Stimulated activated CD4-positive, alpha-beta T cell treated with anti-CD3 and anti-CD28 coated beads, Interleukin-2, amount 100 ng/mL, for 48 hours (primary cell): ENCODE data around the gene USH1G.

Experiments used
- DNase-seq, 2 donors: peaks; one replicate each; pipeline ENCODE4 v3.0.0-alpha.2; 2020

The USH1G gene

GRCh38 chr17:74900208-74900607 is 22.8 kb downstream of the USH1G start:
- no peak for DNase-seq

DNA sequence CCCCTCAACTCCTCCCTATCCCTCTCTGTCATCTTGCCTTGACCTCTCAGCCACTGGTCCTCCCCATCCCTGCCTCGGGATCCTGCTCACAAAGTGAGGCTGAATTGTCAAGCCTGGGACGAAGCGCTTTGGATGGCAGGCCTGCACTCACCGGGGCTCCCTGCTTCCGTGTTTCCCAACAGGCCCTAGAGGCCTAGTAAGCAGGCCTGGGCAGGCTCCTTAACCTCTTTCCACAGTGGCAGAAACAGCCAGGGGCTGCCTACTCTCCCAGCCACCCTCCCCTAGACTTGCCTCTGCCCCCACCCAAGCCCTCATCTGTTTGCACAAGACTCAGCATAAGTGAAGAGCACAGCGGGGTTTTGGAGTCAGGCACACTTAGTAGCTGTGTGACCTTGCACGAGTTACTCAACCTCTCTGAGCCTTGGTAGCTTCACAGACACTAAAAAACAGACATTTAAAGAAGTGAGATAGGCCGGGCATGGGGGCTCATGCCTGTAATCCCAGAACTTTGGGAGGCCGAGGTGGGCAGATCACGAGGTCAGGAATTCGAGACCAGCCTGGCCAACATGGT is 24.6 kb downstream of the USH1G start:
- DNase-seq: no peak

- no peak for DNase-seq
Observed at GRCh38 chr17:74893936-74894671, 29.0 kb downstream of the USH1G start.

DNA sequence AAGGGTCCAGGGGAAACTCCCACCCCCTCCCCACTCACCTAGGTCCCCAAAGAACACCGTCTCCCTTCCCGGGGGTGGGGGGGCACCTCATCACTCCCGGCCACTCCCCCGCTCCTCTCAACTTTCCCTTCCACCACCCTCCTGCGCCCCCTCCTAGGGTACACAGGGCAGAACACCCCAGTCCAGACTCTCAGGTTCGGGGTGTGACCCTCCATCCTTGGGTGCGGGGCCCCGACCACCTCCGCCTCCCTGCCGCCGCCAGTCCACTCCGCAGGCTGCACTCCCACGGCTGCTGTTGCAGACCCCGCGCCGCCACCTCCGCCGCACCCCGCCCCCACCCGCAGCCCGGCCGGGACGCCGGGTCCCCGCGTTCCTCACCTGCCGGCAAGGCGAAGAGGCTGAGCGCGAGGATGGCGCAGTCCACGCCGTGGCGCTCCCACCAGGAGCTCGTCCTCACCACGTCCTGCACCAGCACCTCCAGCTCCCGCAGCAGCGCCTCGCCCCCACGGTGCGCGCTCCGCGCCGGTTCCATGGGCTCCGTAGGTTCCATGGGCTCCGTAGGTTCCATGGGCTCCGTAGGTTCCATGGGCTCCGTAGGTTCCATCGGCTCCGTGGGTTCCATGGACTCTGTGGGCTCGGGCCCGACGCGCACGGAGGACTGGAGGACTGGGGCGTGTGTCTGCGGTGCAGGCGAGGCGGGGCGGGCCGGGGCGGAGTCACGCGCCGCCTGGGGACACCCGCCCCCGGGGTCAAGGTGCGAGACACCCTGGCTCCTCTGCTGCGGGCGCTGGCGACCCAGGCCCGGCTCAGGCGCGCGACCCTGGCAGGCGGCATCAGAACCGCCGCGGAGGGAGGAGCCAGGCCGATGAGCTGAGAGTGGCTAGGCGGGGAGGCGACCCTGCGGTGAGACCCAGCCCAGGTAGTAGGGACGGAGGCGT is 29.8 kb downstream of the USH1G start, which contains the start of gene FADS6:
TSS of gene FADS6 (minus strand) at position 660 of the 938 bp plus-strand sequence. CDS start at position 622, 38 bp downstream.
- no peak for DNase-seq

DNA sequence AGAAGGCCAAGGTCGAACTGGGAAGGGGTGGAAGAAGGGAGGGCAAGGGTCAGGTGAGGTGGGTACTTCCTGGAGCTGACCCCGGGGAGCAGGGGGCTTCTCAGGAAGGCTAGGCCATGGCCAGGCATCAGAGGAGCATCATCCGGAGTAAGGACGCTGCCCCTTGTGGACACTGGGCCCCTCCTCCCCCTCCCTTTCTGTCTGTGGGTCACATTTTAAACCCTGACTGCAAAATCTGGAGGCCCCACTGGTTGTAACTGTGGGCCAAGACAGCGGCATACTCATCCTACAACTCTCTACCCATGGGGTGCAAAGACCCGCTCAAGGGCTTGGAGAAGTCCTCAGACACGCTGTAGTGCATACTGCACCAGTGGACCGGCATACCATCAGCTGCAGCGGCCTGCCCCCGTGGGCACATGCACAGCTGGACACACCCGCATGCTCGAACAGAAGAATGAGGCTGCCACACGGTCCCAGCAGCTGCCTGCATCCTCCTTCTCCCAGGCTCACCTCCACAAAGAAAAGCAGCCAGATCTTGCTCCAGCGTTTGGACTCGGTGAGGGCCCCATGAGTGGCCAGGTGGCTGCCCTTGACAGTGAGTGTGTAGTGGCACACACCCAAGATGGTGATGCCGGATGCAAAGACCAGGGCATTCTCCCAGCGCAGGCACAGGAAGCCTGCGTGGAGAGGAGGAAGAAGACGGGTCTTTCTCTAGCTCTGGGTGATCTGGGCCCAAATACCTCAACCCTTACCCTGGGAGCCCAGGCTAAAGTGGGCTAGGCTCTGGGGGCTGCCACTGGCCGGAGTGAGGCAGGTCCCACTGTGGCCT is 30.8 kb downstream of the USH1G start:
- DNase-seq: no peak

DNA sequence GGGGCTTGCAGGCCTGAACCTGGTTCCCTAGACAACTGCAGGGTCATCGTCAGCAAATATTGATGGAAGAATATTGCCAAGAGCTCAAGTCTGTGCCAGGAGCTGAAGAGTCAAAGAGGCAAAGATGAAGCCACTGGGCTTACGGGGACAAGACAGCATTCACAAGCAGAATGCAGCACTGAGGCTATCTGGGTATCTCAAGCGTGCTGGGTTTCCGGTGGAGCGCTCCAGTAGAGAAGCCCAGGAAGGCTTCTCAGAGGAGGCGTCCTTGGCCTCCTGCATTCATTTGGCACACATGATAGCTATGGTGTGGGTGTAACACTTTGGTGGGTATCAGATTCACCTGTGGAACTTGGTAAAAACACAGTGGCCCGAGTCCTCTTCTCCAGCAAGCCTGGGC is 32.5 kb downstream of the USH1G start:
- no peak for DNase-seq

DNA sequence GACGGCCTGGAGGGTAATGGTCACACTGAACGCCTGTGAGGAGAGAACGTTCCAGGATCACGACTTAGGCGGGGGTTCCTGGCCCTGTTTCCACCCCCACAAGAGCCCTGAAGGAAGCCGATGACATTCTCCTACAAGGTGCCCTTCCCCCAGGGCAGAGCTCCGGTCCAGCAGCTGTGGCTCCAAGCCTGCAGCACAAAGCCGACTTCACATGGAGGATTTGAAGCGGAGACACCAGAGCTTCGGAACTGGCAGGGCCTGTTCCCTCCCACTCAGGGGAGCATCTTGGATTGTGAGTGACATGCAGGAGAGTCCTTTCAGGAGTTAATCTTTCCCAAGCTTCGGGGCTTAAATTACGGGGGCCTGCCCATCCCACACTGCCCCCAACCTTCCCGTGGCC is 34.6 kb downstream of the USH1G start:
- DNase-seq: no peak

- DNase-seq: no peak
Observed at GRCh38 chr17:74883241-74883745, 39.8 kb downstream of the USH1G start.

GRCh38 chr17:74882517-74883240 is 40.4 kb downstream of the USH1G start:
- no peak for DNase-seq

- DNase-seq: no peak
Observed at GRCh38 chr17:74881073-74881472, 42.0 kb downstream of the USH1G start.

GRCh38 chr17:74879308-74879707 is 43.7 kb downstream of the USH1G start:
- no peak for DNase-seq

- DNase-seq: no peak
Observed at GRCh38 chr17:74878658-74879057, 44.4 kb downstream of the USH1G start.

DNA sequence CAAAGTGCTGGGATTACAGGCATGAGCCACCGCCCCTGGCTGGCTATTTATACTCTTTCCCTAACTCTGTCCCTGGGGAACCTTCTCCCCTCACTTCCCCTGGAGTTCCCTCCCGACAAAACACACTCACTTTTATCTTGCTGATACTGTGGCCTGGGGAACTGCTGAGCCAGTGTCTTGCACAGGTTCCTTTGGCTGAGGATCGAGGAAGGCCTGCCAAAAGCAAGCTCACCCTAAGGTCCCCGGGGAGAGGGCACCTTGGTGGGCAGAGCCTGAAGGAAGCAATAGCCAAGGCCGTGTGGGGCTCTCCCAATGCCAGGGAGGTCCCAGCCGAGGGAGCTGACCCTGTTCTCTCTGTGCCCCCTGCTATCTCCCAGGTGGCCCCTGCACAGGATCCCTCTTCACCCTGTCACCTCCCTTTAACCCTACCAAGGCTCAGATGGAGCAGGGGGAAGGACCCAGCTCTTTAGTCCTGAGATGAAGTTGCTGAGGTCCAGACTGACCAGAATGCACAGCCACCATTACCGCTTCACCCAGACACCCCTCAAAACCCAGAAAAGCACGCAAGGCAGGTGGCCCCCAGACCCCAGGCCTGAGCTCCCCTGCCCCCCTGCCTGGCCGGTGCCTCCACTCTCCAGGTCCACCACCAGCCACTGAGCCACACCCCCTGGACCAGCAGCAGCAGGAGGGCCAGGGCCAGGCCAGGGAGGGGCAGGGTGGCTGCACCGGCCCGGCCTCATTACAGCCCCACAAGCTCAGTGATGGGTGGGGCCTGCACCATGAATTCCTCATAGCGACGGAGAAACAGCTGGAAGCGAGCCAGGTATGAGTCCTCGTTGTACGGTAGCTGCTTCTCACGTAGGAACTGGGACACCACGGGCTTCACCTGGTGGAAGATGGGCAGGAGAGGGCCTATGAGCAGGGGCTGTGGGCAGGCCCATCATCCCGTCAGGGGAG is 45.2 kb downstream of the USH1G start:
- no peak for DNase-seq

DNA sequence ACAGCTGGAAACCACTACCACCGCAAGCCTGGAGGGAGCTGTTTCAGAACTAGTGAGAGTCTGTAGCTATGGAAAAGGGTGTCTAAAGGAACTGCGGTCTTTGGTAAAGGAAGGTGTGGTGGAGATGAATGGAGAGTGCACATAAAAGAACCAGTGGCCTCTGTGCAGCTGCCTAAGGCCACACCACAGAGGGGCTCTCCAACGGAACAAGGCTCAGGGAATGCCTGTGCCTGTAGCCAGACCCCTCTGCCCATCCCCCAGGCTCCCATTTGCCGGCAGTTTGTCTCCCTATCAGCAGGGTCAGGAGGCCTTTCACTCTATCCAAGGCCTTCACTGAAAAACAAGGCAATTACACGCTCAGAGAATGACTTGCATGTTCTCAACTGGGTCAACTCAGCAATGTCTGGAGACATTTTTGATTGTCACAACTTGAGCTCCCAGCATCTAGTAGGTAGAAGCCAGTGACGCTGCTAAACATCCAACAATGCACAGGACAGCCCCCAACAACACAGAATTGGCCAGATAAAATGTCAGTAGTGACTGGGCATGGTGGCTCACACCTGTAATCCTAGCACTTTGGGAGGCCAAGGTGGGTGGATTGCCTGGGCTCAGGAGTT is 47.0 kb downstream of the USH1G start:
- no peak for DNase-seq

DNA sequence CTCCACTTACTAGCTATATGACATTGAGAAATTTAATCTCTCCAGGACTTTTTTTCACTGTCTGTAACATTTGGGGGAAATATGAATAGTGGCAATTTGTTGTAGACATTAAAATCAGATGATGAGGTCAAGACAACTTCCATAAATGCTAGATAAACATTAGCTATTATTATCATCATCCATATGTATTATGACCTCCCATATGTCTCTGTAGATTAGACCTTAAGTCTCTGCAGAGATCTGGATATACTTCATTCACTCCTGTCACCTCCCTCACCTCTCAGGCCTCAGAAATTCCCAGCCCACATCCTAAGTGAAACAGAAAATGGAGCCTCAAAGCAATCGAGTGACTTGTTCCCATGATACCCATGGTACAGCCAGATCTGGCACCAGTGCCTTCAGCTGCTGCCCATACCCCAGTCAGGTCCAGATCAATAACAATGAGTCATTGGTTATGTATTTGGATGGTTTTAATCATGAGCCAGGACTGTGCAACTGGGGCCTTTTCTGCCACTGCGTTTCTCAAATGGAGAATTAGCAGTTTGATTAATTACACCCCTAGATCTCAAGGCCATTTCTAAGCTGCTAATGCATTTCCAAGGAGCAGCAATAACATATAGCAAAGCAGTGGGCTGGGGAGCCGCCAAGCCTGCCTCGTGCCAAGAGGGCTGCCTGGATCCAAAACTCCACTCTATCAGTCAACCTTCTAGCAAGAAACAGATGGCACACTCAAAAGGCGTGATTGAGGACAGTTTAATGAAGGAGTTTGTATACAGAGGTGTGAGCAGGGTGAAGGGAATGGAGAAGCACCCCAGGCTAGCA is 47.7 kb downstream of the USH1G start:
- no peak for DNase-seq

GRCh38 chr17:74874615-74875037 is 48.4 kb downstream of the USH1G start:
- DNase-seq: no peak

DNA sequence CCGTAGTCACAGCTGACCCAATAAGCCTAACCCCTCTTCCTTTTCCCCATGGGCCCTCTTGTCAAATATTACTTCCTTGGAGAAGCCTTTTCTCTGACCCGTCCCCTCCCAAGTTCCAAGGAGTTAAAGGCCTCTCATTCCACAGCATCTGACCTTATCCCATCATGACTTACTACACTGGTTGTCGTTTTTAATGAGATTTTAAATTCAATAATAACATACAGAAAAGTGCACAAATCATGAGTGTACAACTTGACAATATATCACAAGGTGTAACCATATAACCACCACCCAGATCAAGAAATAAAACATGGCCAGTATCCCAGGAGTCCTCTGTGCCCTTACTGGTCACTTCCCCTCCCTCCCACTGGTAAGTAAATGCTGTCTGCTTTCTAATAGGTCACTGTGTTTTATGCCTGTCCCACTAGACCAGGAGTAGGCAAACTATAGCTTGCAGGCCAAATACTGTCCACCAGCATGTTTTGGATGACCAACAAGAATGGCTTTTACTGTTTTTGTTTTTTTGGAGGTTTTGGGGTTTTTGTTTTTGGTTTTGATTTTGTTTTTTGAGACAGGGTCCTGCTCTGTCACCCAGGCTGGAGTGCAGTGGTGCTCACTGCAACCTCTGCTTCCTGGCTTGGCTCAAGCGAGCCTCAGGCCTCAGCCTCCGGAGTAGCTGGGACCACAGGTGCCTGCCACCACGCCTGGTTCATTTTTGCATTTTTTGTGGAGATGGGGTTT is 49.0 kb downstream of the USH1G start:
- no peak for DNase-seq
